Adrenal gland (tissue), 5 donors: ENCODE measurements around the gene TOMM6.

Experiments
- CTCF ChIP-seq, 6 experiments: fragments of 450-650 bp in 4 of 6; fragments of 200-600 bp in 2 of 6; sonication (generic) in 1 of 6; IDR thresholded peaks; 1 replicate in 5 of 6; 2 replicates in 1 of 6; pipeline versions ENCODE4 v1.5.1 to v1.8.0; 2016 to 2021; ENCODE audit warnings: antibody characterized with exemption in 6 of 6, mild to moderate bottlenecking in 2 of 6, moderate library complexity in 1 of 6
- POLR2A ChIP-seq, 2 donors: fragments of 450-650 bp; IDR thresholded peaks; one replicate each; pipeline ENCODE4 v1.6.1; 2017; ENCODE audit warnings: antibody characterized with exemption in 2 of 2, mild to moderate bottlenecking in 2 of 2, moderate library complexity in 1 of 2
- donor health status: DM: no; HTN: no; CAD: no.

GRCh38 chr6:41836022-41836659, 48.6 kb downstream of the TOMM6 start:
- TF ChIP-seq CTCF (IDR thresholded peaks at IDR 0.05) (no peak), POLR2A (IDR thresholded peaks at IDR 0.05) (no peak)
